Loucy (cell line): ENCODE results near the gene CCDC3.

Source experiments
- H2AFZ ChIP-seq: fragments of 200-600 bp; sonication (generic); 2 replicates; pipeline ENCODE4 v1.6.0; 2016; ENCODE audit warnings: antibody characterized with exemption, mild to moderate bottlenecking, low read length, moderate library complexity
- H3F3A ChIP-seq: fragments of 200-600 bp; 2 replicates; pipeline ENCODE4 v1.6.0; 2016; ENCODE audit warnings: antibody characterized with exemption, low read depth, mild to moderate bottlenecking
- H3K27me3 ChIP-seq: fragments of 200-600 bp; sonication (generic); 2 replicates; pipeline ENCODE4 v1.6.1; 2014; ENCODE audit warnings: low read length, mild to moderate bottlenecking; ENCODE audit not compliant: insufficient read depth, poor library complexity, severe bottlenecking
- H3K36me3 ChIP-seq: fragments of 200-600 bp; sonication (generic); 2 replicates; pipeline ENCODE4 v1.6.1; 2016; ENCODE audit warnings: low read length; ENCODE audit not compliant: insufficient read depth
- H3K4me1 ChIP-seq: fragments of 200-600 bp; sonication (generic); 2 replicates; pipeline ENCODE4 v1.5.1; 2014; ENCODE audit warnings: low read length, mild to moderate bottlenecking; ENCODE audit not compliant: insufficient read depth, poor library complexity, severe bottlenecking
- H3K4me2 ChIP-seq: fragments of 200-600 bp; sonication (generic); 2 replicates; pipeline ENCODE4 v1.6.0; 2014; ENCODE audit warnings: antibody characterized with exemption, low read length, low read depth, mild to moderate bottlenecking; ENCODE audit not compliant: poor library complexity, severe bottlenecking
- H3K4me3 ChIP-seq: fragments of 200-600 bp; sonication (generic); 2 replicates; pipeline ENCODE4 v1.5.1; 2014; ENCODE audit warnings: low read length, mild to moderate bottlenecking, mixed read lengths; ENCODE audit not compliant: poor library complexity, severe bottlenecking
- H3K79me2 ChIP-seq: fragments of 200-600 bp; sonication (generic); 2 replicates; pipeline ENCODE4 v1.6.1; 2014; ENCODE audit warnings: low read length; ENCODE audit not compliant: insufficient read depth
- H3K9ac ChIP-seq: fragments of 200-600 bp; sonication (generic); 2 replicates; pipeline ENCODE4 v1.6.0; 2014; ENCODE audit warnings: mild to moderate bottlenecking, low read depth, low read length, moderate library complexity; ENCODE audit not compliant: poor library complexity, severe bottlenecking
- H3K9me2 ChIP-seq: fragments of 200-600 bp; sonication (generic); replicated peaks from 2 replicates; pipeline ENCODE4 v1.6.1; 2016; ENCODE audit warnings: low read depth, low read length, mixed read lengths
- H3K9me3 ChIP-seq: fragments of 200-600 bp; sonication (generic); 2 replicates; pipeline ENCODE4 v1.6.1; 2014; ENCODE audit warnings: mild to moderate bottlenecking, antibody characterized with exemption, low read length, low read depth; ENCODE audit not compliant: insufficient read depth
- H4K20me1 ChIP-seq: fragments of 200-600 bp; sonication (generic); 2 replicates; pipeline ENCODE4 v1.6.0; 2014; ENCODE audit warnings: antibody characterized with exemption, low read length, mild to moderate bottlenecking; ENCODE audit not compliant: insufficient read depth, poor library complexity, severe bottlenecking
- CTCF ChIP-seq: fragments of 200-600 bp; sonication (generic); conservative IDR thresholded peaks from 2 replicates; pipeline ENCODE4 v1.5.1; 2014; ENCODE audit warnings: mild to moderate bottlenecking, antibody characterized with exemption, low read length
- EZH2phosphoT487 ChIP-seq: fragments of 200-600 bp; IDR thresholded peaks from 2 replicates; pipeline ENCODE4 v1.6.1; 2018; ENCODE audit warnings: antibody characterized with exemption, mild to moderate bottlenecking, moderate library complexity, borderline replicate concordance

Gene CCDC3

GRCh38 chr10:12896251-12896650 lies 105.3 kb downstream of the CCDC3 start:
- Histone ChIP-seq H3K79me2 (no peaks in the 10 kb centered on the region), H3K9ac (no peak overlapping the region), H3K36me3 (no peaks in the 10 kb centered on the region), H3K4me3 (no peak overlapping the region), H3K27me3 (no peaks in the 10 kb centered on the region), H3K4me1 (no peaks in the 10 kb centered on the region), H3K9me3 (0 out of 2 replicates have a peak, but pooled peaks cover 3% of the 10 kb centered on the region), H3F3A (no peaks in the 10 kb centered on the region), H3K9me2 (no peaks in the 10 kb centered on the region), H4K20me1 (no peaks in the 10 kb centered on the region), H2AFZ (no peak overlapping the region), H3K4me2 (no peak overlapping the region)
- no peak for TF ChIP-seq CTCF
- no peak for TF ChIP-seq EZH2phosphoT487

DNA sequence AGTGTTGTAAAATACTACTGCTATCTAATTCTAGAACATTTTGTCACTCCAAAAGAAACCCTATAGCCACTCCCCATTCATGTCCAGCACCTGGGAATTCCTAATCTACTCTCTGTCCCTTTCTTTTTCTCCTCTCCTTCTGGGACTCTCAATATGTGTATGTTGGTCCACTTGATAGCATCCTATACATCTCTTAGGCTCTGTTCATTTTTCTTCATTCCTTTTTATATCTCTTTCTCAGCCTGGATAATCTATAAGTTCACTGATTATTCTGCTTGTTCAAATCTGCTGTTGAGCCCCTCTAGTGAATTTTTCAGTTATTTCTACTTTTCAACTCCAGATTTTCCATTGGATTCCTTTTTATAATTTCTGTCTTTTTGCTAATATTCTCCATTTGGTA lies 108.6 kb downstream of the CCDC3 start:
- Histone ChIP-seq H3K79me2 (no peaks in the 10 kb centered on the region), H3K4me3 (no peak overlapping the region), H3K36me3 (no peaks in the 10 kb centered on the region), H3K9me2 (no peaks in the 10 kb centered on the region), H3K9me3 (0 out of 2 replicates have a peak, but pooled peaks cover 3% of the 10 kb centered on the region), H3K27me3 (peaks cover 4% of the 10 kb centered on the region), H3K4me1 (no peaks in the 10 kb centered on the region), H4K20me1 (no peaks in the 10 kb centered on the region), H3K4me2 (no peak overlapping the region), H2AFZ (no peak overlapping the region), H3K9ac (no peak overlapping the region), H3F3A (no peaks in the 10 kb centered on the region)
- no peak for TF ChIP-seq CTCF
- no peak for TF ChIP-seq EZH2phosphoT487

GRCh38 chr10:12890958-12891357 lies 110.6 kb downstream of the CCDC3 start:
- Histone ChIP-seq H2AFZ (no peak overlapping the region), H3K9me3 (0 out of 2 replicates have a peak, but pooled peaks cover 3% of the 10 kb centered on the region), H4K20me1 (no peaks in the 10 kb centered on the region)

More at GRCh38 chr10:12890958-12891357, 110.6 kb downstream of the CCDC3 start:
- no peak overlapping the region for H3K9ac ChIP-seq
- no peaks in the 10 kb centered on the region for H3F3A ChIP-seq
- H3K4me3 ChIP-seq = no peak overlapping the region
- H3K4me2 ChIP-seq = no peak overlapping the region
- H3K36me3 ChIP-seq = no peaks in the 10 kb centered on the region
- TF ChIP-seq CTCF = no peak
- TF ChIP-seq EZH2phosphoT487 = no peak
- no peaks in the 10 kb centered on the region for H3K9me2 ChIP-seq
- peaks cover 4% of the 10 kb centered on the region for H3K27me3 ChIP-seq
- H3K4me1 ChIP-seq = no peaks in the 10 kb centered on the region
- H3K79me2 ChIP-seq = no peaks in the 10 kb centered on the region
